HepG2 (cell line): Measurements from ENCODE around the gene TMEM156.

Experiments
- BORCS8-MEF2B ChIP-seq: sonication (generic); formaldehyde crosslinking; IDR thresholded peaks from 2 replicates; pipeline ENCODE4 v1.8.0; 2022; ENCODE audit warnings: mild to moderate bottlenecking, missing genetic modification reagents
- CEBPB ChIP-seq: IDR thresholded peaks from 2 replicates; pipeline ENCODE4 v1.6.1; 2011; ENCODE audit warnings: low read depth, low read length, improper control_type of control experiment, borderline replicate concordance
- CTCF ChIP-seq: sonication (generic); formaldehyde crosslinking; IDR thresholded peaks from 2 replicates; pipeline ENCODE4 v1.5.0; 2020; ENCODE audit warnings: mild to moderate bottlenecking, missing genetic modification reagents, moderate library complexity
- FOXP4 ChIP-seq: sonication (generic); formaldehyde crosslinking; IDR thresholded peaks from 2 replicates; pipeline ENCODE4 v1.4.0; 2020; ENCODE audit warnings: missing genetic modification reagents
- MAFF ChIP-seq: IDR thresholded peaks from 2 replicates; pipeline ENCODE4 v1.6.1; 2011; ENCODE audit warnings: low read depth, low read length, improper control_type of control experiment
- TARDBP ChIP-seq: sonication (generic); formaldehyde crosslinking; IDR thresholded peaks from 2 replicates; pipeline ENCODE4 v1.8.0; 2022; ENCODE audit warnings: mild to moderate bottlenecking, missing genetic modification reagents
- ZBTB40 ChIP-seq, 2 experiments: fragments of 450-650 bp in 1 of 2; sonication (generic) in 1 of 2; formaldehyde crosslinking in 1 of 2; IDR thresholded peaks; 2 replicates each; pipeline versions ENCODE4 v1.6.1 to v1.8.0; 2016 to 2022; ENCODE audit warnings: antibody characterized with exemption in 1 of 2, mild to moderate bottlenecking in 1 of 2, missing genetic modification reagents in 1 of 2
- ZFX ChIP-seq: sonication (generic); formaldehyde crosslinking; IDR thresholded peaks from 2 replicates; pipeline ENCODE4 v1.4.0; 2020; ENCODE audit warnings: mild to moderate bottlenecking, low read depth, missing genetic modification reagents, moderate library complexity
- ZKSCAN1 ChIP-seq: fragments of 150-350 bp; IDR thresholded peaks from 2 replicates; pipeline ENCODE4 v1.6.1; 2014; ENCODE audit warnings: low read length
- ZKSCAN8 ChIP-seq: IDR thresholded peaks from 2 replicates; pipeline ENCODE4 v1.6.1; 2016; ENCODE audit warnings: borderline replicate concordance, missing genetic modification reagents, missing compliant biosample characterization
- ZNF280B ChIP-seq: sonication (generic); formaldehyde crosslinking; IDR thresholded peaks from 2 replicates; pipeline ENCODE4 v1.5.0; 2020; ENCODE audit warnings: missing genetic modification reagents, mild to moderate bottlenecking, borderline replicate concordance
- TF ChIP-seq, protein P1 (sequence below): sonication (generic); formaldehyde crosslinking; IDR thresholded peaks from 2 replicates; pipeline ENCODE4 v1.8.1; 2023; ENCODE audit warnings: mild to moderate bottlenecking, missing genetic modification reagents, borderline replicate concordance
- TF ChIP-seq, protein P2 (sequence below), 2 experiments: sonication (generic) in 1 of 2; formaldehyde crosslinking in 1 of 2; IDR thresholded peaks; 2 replicates each; pipeline versions ENCODE4 v1.5.1 to v1.6.1; 2011 to 2020; ENCODE audit warnings: borderline replicate concordance in 1 of 2, low read depth in 1 of 2, low read length in 1 of 2, mild to moderate bottlenecking in 1 of 2, missing genetic modification reagents in 1 of 2, moderate library complexity in 1 of 2

DNA sequence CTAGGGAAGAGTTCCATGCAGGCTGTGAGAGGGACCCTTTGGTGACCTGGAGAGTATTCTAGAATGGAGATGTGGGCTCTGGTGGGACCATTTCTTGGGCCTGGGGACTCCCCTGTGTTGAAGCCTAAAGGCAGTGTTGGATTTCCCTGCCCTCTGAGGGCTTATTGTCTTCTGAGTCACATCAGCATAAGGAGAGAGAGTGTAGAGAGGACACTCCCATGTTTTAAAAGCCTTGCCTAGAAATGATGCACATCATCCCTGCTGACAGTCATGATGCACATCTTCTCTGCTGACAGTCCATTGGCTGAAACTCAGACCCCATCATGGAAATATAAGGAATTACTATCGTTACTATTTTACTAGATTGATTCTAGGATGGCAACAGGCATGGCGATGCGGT, 112.7 kb downstream of the TMEM156 start:
- TF ChIP-seq, protein P1, sequence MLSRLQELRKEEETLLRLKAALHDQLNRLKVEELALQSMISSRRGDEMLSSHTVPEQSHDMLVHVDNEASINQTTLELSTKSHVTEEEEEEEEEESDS: no peak
- TF ChIP-seq MAFF (no peak), ZFX (no peak), TARDBP (CRISPR knock-in tag) (no peak), CTCF (CRISPR knock-in tag) (no peak), ZKSCAN1 (no peak), ZKSCAN8 (CRISPR knock-in tag) (no peak), ZBTB40 (IDR thresholded peaks at IDR 0.05) (no peak), ZBTB40 (CRISPR knock-in tag; IDR thresholded peaks at IDR 0.05) (no peak), ZNF280B (CRISPR knock-in tag) (no peak), BORCS8-MEF2B (CRISPR knock-in tag) (no peak), FOXP4 (CRISPR knock-in tag) (no peak), CEBPB (no peak)
- TF ChIP-seq, protein P2, sequence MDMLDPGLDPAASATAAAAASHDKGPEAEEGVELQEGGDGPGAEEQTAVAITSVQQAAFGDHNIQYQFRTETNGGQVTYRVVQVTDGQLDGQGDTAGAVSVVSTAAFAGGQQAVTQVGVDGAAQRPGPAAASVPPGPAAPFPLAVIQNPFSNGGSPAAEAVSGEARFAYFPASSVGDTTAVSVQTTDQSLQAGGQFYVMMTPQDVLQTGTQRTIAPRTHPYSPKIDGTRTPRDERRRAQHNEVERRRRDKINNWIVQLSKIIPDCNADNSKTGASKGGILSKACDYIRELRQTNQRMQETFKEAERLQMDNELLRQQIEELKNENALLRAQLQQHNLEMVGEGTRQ (IDR thresholded peaks at IDR 0.05; ENCODE audit: low read depth, low read length): no peak
- TF ChIP-seq, protein P2 (CRISPR knock-in tag; IDR thresholded peaks at IDR 0.05; ENCODE audit: borderline replicate concordance): no peak
